Fibroblast of peridontal ligament (primary cell): ENCODE data around the gene MLKL.
"Not testable (repeated sequence)": the region's sequence is repeated elsewhere in the genome, so short reads cannot be mapped to it uniquely, and the experiment has no call there.

Experiments used
- DNase-seq: peaks from one replicate; pipeline ENCODE4 v3.0.0-alpha.2; 2010; ENCODE audit errors: extremely low read depth

MLKL gene

DNA sequence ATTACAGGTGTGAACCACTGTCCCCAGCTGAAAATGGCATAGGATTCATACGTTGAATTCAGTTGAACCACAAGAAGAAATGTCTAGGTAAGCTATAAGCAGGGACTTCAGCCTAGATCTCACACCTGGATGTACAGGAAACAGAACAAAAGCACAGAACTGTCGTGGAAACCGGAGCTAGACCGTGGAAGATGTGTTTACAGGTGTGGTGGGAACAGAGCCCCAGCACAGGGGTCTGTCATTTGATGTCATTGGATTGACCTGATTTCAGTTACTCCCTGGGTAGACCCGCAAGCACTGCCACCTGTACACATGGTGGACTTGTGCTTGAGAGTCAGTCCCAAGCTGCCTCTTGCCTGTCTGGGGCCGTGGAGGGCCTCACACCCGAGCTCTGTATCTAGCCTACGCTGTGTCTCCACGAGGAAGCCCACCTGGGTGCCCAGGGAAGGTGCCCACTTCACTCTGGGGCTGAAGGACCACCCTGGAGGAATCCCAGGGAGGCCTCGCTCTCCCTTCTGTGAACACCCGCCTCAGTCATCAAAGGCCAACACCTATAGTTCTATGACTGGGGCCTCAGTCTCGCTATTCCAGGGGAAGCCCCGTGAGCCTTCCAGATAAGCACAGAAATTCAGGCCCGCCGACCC, 32.2 kb upstream of the MLKL start:
- no peak for DNase-seq

DNA sequence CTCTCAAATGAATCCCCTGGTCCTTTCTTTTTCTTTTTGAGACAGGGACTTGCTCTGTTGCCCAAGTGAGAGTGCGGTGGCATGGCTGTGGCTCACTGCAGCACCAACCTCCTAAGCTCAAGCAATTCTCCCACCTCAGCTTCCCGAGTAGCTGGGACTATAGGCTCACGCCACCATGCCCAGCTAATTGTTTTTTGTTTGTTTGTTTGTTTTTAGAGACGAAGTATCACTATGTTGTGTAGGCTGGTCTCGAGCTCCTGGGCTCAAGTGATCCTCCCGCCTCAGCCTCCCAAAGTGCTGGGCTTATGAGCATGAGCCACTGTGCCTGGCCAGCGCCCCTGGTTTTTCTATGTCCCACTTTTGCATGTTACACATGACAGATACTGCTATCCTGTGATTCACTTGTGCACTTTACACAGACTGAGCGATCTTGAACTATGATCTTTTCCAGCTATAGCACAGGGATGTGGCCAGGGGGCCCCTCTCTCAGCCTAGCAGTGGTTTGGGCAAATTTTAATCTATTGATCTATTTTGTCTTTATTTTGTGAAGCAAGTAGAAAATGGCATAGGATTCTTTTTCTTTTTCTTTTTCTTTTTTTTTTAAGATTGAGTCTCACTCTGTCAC, 31.3 kb upstream of the MLKL start:
- no peak for DNase-seq

DNA sequence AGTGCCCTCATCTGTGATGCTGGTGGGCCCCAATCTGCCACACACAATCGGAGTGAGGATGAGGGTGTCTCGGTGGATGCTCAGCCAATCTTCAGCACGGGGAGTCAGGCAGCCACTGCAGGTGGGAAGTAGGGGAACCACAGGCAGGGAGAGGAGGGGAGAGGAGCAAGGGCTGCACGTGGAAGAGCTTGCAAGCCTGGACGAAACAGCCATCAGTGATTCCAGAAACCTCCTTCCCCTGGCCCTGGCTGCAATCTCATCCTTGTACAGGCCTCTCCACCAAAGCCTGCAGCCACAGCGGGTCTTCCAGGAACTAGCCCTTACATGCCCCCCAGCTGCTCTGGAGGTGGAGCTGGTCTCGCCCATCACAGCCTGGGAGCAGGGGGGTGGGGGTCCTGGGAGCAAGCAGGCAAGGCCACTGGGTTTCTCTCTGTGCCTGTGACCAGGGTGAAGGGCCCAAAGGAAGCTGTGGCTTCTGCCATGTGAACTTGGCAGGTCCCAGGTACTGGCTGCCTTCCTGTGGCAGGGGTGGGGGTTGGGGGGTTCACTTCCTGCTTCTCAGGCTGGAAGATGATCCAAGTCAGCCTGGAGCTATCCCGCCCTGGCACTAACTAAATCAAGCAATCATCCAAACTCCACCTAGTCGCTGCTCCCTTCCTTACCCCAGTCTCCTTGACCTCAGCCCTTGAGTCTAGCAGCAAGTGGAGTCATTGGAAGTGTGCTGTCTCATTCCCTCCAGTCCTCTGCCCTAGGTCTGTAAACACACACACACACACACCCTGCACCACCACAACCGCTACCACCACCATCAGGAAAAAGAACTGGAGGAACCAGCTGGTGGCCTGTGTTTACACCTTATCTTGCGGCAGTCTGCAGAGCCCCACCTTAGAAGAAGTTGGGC, 29.4 kb upstream of the MLKL start:
- no peak for DNase-seq

DNA sequence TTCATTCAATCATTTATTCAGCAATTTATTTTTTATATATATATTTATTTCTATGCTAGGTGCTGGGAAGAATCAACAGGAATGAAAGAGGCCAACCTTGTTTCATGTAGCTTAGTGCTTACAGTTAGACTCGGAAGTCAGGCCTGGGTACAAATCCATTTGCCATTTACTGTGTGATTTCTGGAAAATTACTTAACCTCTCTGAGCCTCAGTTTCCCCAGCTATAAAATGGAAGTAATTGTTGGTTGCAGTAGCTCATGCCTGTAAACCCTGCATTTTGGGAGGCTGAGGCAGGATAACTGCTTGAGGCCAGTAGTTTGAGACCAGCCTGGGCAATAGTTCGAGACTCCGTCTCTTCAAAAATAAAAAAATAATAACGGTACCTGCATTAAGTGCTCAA, 27.2 kb upstream of the MLKL start:
- DNase-seq: no peak

DNA sequence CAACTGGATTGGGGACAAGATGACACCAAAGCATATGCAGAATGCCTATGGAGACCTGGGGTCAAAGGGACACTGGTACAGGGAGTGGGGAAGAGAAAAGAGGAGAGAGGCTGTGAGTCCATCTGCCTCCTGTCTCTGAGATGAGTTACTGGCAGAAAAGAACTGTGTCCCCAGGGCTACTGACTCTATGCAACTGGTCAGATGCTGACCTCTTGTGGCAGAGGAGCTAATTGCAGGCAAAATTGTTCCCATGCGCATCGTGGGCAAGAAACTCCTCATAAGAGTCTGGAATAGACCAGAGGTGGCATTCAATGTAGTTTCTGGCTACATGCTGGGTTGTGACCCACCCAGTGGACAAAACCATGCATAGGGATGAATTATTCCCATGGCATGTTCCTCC, 26.1 kb upstream of the MLKL start:
- no peak for DNase-seq

DNA sequence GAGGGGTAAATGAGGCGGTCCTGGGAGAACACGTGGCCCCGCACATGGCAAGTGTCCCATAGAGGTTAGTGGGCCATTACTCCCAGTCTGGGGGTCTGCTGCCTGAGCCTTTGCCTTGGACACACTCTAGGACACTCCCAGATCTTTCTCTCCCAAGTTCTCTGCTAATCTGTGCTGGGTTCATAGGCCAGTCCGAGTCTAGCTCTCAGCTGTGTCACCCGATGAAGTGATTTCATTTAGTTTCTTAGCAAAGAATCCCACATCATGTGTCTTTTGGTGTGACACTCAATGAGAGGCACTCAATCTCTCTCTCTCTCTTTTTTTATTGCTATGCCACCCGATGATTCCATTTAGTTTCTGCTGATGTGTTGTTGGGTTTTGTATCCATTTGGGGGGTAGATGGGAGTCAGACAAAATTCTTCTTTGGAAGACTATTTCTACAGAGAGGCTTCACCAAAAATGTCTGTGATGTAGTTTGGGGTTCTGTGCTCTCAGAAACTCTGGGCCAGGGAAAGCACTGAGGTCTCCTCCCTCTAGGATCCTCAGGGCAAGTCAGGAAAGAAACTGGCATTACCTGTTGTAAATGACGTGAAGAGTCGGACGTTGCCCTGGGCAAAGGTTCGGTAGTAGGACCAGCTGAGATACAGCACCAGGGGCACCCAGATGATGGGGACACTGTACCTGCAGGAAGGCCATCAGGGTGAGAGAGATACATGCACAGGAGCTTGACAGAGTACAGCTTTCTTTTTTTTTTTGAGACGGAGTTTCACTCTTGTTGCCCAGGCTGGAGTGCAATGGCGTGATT, 25.2 kb upstream of the MLKL start:
- no peak for DNase-seq

DNA sequence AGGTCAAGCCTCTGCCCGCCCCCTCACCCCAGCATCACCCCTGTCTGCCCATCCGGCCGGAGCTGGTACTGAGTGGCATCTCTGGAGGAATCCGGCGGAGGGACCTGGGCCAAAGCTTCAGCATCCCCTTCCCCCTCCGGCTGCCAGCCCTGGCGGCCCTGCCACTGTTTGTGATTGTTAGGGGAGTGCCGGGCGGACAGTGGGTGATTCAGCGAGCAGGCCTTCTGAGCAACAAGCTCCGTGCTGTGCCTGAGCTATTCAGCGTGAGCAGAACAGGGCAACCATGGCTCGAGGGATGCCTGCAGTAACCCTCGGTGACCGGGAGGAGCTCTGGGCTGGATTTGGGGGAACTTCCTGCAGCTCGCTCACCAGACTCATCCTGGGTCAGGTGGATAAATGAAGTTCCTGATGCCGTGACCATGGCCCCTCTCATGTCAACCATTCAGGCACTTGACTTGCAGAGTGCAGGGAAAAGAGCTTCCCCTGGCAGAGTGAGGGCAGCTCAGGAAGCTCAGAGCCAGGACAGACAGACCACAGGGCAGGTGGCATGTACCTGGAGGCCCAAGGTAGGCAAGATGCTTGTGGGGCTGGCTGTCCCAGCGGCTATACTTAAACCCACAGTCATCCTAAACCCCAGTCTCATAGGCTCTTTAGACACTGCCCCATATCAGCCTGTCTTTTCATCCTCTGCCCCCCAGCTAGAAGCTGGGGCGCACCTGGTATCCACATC, 24.3 kb upstream of the MLKL start:
- DNase-seq: peak; percentile 66

DNA sequence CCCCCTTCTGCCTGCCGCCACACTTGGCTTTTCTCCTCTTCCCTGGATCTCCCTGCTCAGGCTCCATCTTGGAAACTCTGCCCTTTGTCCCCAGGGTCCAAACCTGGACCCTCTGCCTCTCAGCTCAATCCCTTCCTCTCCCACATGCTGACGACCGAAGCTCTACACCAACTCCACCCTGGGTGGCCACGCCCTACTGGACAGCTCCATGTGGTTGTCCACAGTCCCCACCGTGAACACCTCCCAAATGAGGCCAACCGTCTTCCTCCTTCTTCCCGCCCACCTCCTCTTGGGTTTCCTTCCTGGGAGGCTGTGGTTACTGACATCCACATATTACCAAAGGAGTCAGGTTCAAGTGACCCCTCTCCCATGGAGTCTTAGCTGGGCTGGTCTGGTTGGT, 22.6 kb upstream of the MLKL start:
- no peak for DNase-seq

DNA sequence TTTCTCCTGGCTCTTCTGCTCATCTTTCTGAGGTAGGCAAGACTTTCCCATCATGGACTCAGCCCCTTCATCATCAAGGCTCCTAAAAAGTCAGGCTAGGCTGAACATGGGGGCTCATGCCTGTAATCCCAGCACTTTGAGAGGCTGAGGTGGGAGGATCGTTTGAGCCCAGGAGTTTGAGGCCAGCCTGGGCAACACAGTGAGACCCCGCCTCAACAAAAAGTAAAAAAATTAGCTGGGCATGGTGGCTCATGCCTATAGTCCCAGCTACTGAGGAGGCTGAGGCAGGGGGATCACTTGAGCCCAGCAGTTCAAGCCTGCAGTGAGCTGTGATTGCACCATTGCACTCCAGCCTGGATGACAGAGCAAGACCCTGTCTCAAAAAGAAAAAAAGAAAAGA, 21.5 kb upstream of the MLKL start:
- DNase-seq: not testable (repeated sequence)

DNA sequence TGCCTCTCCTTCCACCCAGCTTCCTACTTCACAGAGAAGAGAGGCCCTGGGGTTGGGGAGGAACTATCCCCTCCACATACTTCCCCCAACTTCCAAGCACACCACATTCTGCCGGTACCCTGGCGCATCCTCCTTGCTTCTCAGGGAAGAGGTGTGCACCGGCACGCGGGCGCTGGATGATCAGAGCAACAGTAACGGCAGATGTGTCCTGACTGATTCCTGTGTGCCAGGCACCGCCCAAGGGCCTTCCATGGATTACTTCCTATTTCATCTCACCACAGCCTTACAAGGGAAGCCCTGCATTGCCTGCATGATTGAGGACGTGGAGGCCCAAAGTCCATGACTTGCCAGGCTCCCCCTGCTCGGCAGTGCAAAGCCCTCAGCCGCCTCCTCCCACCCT, 21.1 kb upstream of the MLKL start:
- DNase-seq: no peak

DNA sequence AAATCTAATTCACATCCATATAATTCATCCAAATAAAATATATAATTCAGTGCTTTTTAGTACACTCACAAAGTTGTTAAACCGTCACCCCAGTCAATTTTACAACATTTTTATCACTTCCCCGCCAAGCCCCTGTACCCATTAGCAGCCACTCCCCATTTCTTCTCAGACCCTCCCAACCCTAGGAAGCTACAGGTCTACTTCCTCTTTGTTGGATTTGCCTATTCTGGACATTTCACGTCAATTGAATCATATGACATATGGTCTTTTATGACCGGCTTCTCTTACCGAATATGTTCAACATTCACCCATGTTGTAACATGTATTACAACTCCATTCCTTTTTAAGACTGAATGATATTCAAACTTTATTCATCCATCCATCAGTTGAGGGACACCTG, 19.9 kb upstream of the MLKL start:
- no peak for DNase-seq

DNA sequence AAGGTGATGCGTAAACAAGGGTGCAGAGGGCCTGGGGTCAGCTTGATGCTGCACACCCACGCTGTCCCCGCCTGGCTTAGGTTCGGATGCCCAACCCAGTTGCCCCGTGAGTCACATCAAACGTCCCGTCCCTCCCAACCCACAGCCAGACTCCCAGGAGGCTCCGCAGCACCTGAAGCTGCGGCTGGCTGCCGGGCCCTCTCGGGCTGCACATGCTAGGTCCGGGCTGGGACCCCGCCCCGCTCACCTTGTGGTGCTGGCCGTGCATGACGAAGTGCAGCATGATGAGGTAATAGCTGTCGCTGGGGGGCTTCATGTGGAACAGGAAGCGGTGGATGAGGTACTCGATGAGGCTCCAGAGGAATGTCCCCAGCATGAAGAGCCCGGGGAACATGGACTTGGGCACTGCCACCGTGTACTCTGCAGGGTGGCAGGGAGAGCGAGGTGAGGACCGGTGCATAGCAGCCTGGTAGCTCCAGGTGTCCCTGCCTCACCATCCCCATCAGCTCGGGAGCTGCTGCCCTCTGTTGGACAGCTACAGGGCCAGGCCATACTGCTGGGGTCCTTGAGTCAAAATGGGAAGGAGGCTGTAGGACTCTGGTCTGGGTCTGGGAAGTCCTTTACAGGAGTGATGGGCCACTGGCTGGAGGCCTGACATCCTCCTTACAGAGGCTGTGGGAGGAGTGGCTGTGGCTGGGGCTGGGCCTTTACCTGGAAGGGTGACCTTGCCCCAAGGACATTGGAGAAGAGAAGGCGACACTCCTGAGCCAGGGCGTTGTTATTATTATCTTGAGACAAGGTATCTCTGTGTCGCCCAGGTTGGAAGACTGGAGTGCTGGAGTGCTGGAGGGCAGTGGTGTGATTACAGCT, 18.3 kb upstream of the MLKL start:
- no peak for DNase-seq

DNA sequence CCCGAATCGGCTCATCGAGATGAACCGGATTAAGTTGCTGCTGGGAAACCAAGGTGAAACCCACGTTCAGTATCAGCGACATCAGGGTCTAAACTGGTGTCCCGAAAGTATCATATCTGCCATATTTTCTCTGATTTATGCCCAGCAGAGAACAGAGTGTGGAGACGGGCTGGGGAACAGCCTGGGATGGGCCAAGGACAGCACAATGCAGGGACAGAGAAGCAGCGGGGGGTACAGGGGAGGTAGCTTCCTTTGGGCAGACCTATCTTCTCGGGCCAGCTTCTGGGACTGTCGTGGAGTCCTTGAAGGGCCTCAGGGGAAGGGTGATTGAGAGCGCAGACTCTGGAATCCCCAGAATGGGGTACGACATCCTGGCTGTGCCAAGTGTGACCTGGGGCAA, 17.5 kb upstream of the MLKL start:
- no peak for DNase-seq

DNA sequence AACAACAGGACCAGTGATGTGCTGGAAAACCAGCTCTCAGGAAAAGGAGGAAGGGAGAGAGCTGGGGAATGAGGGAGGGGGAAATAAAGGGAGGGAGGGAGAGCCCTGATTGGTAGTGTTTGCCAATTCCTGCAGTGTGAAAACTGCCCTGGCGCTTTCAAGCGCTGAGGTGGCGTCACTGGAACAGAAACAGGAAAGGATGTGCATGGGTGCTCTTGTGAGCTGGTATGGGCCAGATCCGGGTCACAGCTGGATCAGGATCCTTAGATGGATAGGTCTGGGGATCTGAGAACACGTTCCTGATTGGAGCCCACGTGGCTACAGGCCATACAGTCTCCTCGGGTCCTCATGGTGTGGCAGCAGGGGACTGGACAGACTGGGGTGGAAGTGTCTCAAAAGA, 16.7 kb upstream of the MLKL start:
- no peak for DNase-seq

DNA sequence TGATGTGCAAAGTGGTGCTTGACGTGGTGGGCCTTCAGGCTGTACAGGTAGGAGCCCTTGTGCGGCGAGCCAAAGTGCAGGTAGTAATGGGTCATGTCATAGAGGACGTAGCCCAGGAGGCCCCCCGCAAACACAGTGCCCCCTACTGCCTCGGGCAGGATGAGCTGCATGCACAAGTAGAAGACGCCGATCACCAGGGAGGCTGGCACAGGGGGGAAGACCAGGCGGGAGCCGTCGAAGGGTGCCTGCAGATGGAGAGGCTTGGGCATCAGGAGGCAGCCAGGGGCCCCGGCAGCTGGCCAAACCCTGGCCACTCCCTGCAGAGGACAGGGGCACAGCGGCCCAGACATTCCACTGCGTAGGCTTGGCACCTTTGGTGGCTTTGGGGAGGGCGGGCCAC, 15.7 kb upstream of the MLKL start:
- DNase-seq: no peak

DNA sequence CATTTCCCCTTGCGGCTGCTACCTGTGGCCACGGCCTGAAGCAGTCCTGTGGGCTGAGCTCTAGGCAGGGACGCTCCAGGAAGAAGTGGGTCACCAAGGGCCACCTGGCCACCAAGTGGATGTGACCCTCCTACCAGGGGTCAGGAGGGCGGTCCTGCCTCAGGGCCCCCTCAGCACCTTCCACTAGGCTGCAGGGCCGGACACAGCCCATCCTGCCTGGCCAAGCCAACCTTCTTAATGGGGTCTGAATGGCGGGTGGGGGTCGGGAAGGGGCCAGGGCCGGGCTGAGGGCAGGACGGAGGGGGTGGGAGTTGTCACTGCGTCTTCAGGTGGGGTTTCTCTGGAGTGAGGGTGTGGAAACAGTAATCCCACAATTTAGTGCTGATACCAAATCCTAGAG, 13.2 kb upstream of the MLKL start:
- DNase-seq: no peak

DNA sequence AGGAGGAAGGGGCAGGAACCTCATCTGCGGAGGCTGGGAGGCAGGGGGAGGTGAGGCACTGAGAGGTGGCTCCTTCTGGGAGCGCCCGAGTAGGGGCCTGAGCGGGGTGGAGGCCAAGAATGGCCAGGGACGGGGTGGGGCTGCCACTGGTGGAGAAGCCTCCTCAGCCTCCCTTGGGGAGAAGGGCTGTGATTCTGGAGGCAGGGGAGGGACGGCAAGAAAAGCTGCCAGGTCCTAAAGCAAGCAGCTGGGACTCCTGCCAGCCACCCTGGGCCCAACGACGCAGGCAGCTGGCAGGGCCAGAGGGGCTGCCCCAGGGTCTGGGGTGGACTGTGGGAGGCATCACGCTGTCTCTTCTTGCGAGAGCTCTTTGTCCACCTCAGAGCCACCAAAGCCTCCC, 12.7 kb upstream of the MLKL start:
- no peak for DNase-seq

DNA sequence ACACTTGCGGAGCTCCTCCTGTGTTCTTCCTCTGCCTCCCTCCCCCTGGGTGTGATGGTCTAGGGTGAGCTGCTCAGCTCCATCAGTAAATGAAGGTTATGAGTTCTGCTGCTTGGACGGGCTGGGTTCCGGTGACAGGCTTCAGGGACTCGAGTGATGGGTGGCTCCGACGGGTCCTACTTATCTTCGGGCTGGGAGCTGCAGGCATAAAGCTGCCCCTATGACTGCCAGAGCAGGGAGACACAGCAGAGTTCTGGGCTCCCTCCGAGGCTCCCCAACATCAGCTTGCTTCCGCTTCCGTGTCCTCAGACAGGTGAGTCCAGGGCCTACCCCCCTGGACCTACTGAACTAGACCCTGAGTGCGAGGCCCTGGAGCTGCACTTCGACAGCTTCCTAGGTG, 11.3 kb upstream of the MLKL start:
- no peak for DNase-seq

DNA sequence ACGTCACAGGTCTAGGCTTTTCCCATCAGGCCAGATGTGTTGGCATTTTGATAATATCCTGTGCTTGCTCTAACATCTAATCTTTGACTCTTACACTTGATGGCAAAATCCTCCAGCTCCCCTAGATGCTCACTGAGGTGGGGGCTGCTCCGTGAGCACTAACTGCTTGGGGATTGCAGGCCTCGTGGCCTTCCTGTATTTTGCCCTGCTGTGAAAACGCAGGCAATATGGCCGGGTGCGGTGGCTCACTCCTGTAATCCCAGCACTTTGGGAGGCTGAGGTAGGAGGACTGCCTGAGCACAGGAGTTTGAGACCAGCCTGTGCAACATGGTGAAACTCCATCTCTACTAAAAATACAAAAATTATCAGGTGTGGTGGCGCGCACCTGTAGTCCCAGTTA, 9.7 kb upstream of the MLKL start:
- DNase-seq: no peak

DNA sequence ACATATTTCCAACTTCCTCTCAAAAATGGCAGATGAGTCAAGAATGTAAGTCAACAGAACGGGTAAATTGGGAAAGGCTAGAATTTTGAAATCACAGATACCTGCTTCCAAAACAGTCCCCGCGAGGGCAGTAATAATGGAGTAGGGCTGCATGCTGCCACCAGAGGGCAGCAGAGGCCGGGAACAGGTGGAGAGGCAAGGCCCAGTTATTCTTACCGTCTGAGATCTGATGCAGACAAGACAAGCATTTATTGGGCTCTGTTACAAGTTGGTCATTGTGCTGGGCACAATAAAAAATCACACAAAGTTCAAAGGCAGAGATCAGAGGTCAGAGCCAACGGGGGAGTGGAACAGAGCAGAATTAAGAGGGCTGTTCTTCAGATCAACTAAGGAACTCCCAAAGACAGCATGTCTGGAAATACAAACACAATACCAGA, 8.8 kb upstream of the MLKL start:
- peak; percentile 75 for DNase-seq

DNA sequence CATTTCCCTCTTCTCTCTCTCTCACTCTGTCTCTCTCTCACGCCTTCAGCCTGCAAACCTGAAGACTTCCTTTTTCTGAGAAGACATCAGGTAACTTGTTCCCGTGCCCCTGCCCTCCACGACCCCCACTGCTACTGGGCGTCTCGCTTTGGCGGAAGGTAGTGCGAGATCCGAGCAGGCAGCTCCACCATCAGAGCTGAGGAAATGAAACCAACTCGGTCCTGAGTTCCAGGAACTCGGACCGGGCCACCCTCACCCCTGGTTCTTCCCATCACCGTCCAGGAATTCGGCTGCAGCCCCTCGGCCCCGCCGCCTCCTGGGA, 585 bp downstream of the MLKL start:
- no peak for DNase-seq
